PC-9 (cell line): ENCODE data around the gene TRIO.

ENCODE experiments used
- EZH2 ChIP-seq: fragments of 200-600 bp; sonication (generic); IDR thresholded peaks from 2 replicates; pipeline ENCODE4 v1.8.0; 2017; ENCODE audit warnings: antibody characterized with exemption, low read depth
- TF ChIP-seq, protein P1 (sequence below): fragments of 200-600 bp; sonication (generic); conservative IDR thresholded peaks from 2 replicates; pipeline ENCODE4 v1.6.1; 2017; ENCODE audit warnings: mixed run types, antibody characterized with exemption, mild to moderate bottlenecking, moderate library complexity

DNA sequence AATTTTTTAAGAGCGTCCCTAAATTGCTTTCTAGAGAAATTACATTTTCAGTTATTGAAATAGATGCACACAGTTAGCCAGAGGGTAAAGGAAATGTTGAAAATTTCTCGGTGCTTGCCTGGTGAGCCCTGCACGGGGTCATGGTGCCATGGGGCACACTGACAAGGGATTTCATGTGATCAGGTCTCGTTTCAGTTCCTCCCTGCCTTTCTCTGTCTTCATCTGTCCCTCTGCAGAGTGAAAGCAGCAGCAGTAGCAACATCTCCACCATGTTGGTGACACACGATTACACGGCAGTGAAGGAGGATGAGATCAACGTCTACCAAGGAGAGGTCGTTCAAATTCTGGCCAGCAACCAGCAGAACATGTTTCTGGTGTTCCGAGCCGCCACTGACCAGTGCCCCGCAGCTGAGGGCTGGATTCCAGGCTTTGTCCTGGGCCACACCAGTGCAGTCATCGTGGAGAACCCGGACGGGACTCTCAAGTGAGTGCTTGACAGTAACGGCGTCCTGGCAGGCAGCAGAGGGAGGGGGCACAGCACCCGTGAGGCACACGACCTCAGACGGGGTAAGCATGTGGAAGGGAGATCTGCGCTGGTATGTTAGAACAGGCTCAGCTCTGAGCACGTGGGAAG, 349.3 kb downstream of the TRIO start:
- TF ChIP-seq EZH2: no peak
- TF ChIP-seq, protein P1, sequence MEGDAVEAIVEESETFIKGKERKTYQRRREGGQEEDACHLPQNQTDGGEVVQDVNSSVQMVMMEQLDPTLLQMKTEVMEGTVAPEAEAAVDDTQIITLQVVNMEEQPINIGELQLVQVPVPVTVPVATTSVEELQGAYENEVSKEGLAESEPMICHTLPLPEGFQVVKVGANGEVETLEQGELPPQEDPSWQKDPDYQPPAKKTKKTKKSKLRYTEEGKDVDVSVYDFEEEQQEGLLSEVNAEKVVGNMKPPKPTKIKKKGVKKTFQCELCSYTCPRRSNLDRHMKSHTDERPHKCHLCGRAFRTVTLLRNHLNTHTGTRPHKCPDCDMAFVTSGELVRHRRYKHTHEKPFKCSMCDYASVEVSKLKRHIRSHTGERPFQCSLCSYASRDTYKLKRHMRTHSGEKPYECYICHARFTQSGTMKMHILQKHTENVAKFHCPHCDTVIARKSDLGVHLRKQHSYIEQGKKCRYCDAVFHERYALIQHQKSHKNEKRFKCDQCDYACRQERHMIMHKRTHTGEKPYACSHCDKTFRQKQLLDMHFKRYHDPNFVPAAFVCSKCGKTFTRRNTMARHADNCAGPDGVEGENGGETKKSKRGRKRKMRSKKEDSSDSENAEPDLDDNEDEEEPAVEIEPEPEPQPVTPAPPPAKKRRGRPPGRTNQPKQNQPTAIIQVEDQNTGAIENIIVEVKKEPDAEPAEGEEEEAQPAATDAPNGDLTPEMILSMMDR: no peak
